ENCODE results near the gene YY1.
A peak's percentile ranks its signal among the peaks of the same experiment; 100 is the strongest.
"Not testable (repeated sequence)": the region's sequence is repeated elsewhere in the genome, so short reads cannot be mapped to it uniquely, and the experiment has no call there.

YY1 gene

GRCh38 chr14:100306998-100307765 lies 68.2 kb downstream of the YY1 start:
- ATAC-seq (ENCODE audit: insufficient read depth, low read depth): 0 out of 3 replicates have a peak, but pooled peaks have one; percentile 1
- Histone ChIP-seq H3K4me2 (ENCODE audit: insufficient read depth, low read length) (peak overlapping the region; percentile 92), H3K9me3 (ENCODE audit: insufficient read depth, low read length, severe bottlenecking) (no peaks in the 10 kb centered on the region), H3K27me3 (ENCODE audit: insufficient read depth, low read length, poor library complexity) (no peaks in the 10 kb centered on the region), H3K27ac (ENCODE audit: low read length) (peak overlapping the region; percentile 77), H3K9ac (ENCODE audit: low read depth, low read length) (peak overlapping the region; percentile 97), H3K4me3 (ENCODE audit: low read depth in 1 of 2, low read length in 2 of 2) (peak overlapping the region; percentile 75 to 95), H4K20me1 (ENCODE audit: insufficient read depth, low read length) (peaks cover 30% of the 10 kb centered on the region), H3K4me1 (ENCODE audit: insufficient read depth, low read length) (peaks cover 39% of the 10 kb centered on the region), H3K79me2 (ENCODE audit: insufficient read depth, low read length) (peaks cover 48% of the 10 kb centered on the region), H3K36me3 (ENCODE audit: insufficient read depth, low read length) (peaks cover 23% of the 10 kb centered on the region), H2AFZ (ENCODE audit: low read depth, low read length) (peak overlapping the region; percentile 92)
- DNase-seq: no peak
- TF ChIP-seq EZH2 (IDR thresholded peaks at IDR 0.05; ENCODE audit: borderline replicate concordance, low read depth, low read length, severe bottlenecking): peak; percentile 28
- TF ChIP-seq CTCF (IDR thresholded peaks at IDR 0.05; ENCODE audit: borderline replicate concordance, extremely low read depth, low read length, poor library complexity, severe bottlenecking): no peak

GRCh38 chr14:100307766-100308426 lies 69.0 kb downstream of the YY1 start:
- Histone ChIP-seq H2AFZ (ENCODE audit: low read depth, low read length) (no peak overlapping the region), H3K27me3 (ENCODE audit: insufficient read depth, low read length, poor library complexity) (no peaks in the 10 kb centered on the region), H3K4me3 (ENCODE audit: low read depth in 1 of 2, low read length in 2 of 2) (peak overlapping the region in 1 of 2 experiments; percentile 95; a peak in 2 of 4 replicates), H3K27ac (ENCODE audit: low read length) (no peak overlapping the region), H4K20me1 (ENCODE audit: insufficient read depth, low read length) (peaks cover 25% of the 10 kb centered on the region), H3K4me2 (ENCODE audit: insufficient read depth, low read length) (peak overlapping the region; percentile 92), H3K9ac (ENCODE audit: low read depth, low read length) (peak overlapping the region; percentile 97; the same call in 1 of the 2 replicates), H3K4me1 (ENCODE audit: insufficient read depth, low read length) (peaks cover 39% of the 10 kb centered on the region), H3K79me2 (ENCODE audit: insufficient read depth, low read length) (peaks cover 41% of the 10 kb centered on the region), H3K9me3 (ENCODE audit: insufficient read depth, low read length, severe bottlenecking) (no peaks in the 10 kb centered on the region), H3K36me3 (ENCODE audit: insufficient read depth, low read length) (peaks cover 23% of the 10 kb centered on the region)
- ATAC-seq (ENCODE audit: insufficient read depth, low read depth) (no peak), DNase-seq (no peak)
- TF ChIP-seq EZH2 (IDR thresholded peaks at IDR 0.05; ENCODE audit: borderline replicate concordance, low read depth, low read length, severe bottlenecking) (no peak), CTCF (IDR thresholded peaks at IDR 0.05; ENCODE audit: borderline replicate concordance, extremely low read depth, low read length, poor library complexity, severe bottlenecking) (no peak)

- not testable (repeated sequence) for H3K27ac ChIP-seq (ENCODE audit: low read length)
Measured at GRCh38 chr14:100308427-100308792, 69.5 kb downstream of the YY1 start.

More at GRCh38 chr14:100308427-100308792, 69.5 kb downstream of the YY1 start:
- H2AFZ ChIP-seq (ENCODE audit: low read depth, low read length); H3K4me3 ChIP-seq (ENCODE audit: low read depth in 1 of 2, low read length in 2 of 2); H3K4me2 ChIP-seq (ENCODE audit: insufficient read depth, low read length); H3K27me3 ChIP-seq (ENCODE audit: insufficient read depth, low read length, poor library complexity); DNase-seq; ATAC-seq (ENCODE audit: insufficient read depth, low read depth); H3K9ac ChIP-seq (ENCODE audit: low read depth, low read length); H3K9me3 ChIP-seq (ENCODE audit: insufficient read depth, low read length, severe bottlenecking): not testable (repeated sequence)
- Histone ChIP-seq H3K79me2 (ENCODE audit: insufficient read depth, low read length) (peaks cover 36% of the 10 kb centered on the region), H3K36me3 (ENCODE audit: insufficient read depth, low read length) (peaks cover 20% of the 10 kb centered on the region), H3K4me1 (ENCODE audit: insufficient read depth, low read length) (peaks cover 35% of the 10 kb centered on the region), H4K20me1 (ENCODE audit: insufficient read depth, low read length) (peaks cover 20% of the 10 kb centered on the region)
